Measurements from ENCODE around the gene FAM167B.

FAM167B gene

GRCh38 chr1:32246888-32247273, at the start of gene FAM167B:
Gene FAM167B, plus strand, starts transcription at chr1:32247222. Its CDS starts 200 bp downstream, at chr1:32247422.
- DNase-seq = no peak

GRCh38 chr1:32197837-32198236, 49.2 kb upstream of the FAM167B start:
- peak; percentile 13 for DNase-seq

- DNase-seq = no peak
Observed at GRCh38 chr1:32198237-32199042, 48.6 kb upstream of the FAM167B start.

- no peak for DNase-seq
Observed at GRCh38 chr1:32199043-32199716, 47.8 kb upstream of the FAM167B start.

- peak; percentile 57 for DNase-seq
Observed at GRCh38 chr1:32199717-32200072, 47.3 kb upstream of the FAM167B start.

- DNase-seq = peak; percentile 75
Observed at GRCh38 chr1:32200226-32201010, 46.6 kb upstream of the FAM167B start, which contains the start of gene CCDC28B. Gene CCDC28B, plus strand, starts transcription at chr1:32200595. Its CDS starts 1,341 bp downstream, at chr1:32201936.

GRCh38 chr1:32201011-32201855, 45.8 kb upstream of the FAM167B start:
- DNase-seq = peak; percentile 58

- DNase-seq = peak; percentile 58
Observed at GRCh38 chr1:32204943-32205361, 42.1 kb upstream of the FAM167B start.

- DNase-seq = peak; percentile 94
Observed at GRCh38 chr1:32205401-32206370, 41.3 kb upstream of the FAM167B start, which contains the start of gene IQCC. Gene IQCC, plus strand, starts transcription at chr1:32205671. Its CDS starts 11 bp downstream, at chr1:32205682.

GRCh38 chr1:32208469-32208868, 38.6 kb upstream of the FAM167B start:
- no peak for DNase-seq

- DNase-seq = peak; percentile 90
Observed at GRCh38 chr1:32208891-32209328, 38.1 kb upstream of the FAM167B start, which contains the start of gene DCDC2B. Gene DCDC2B, plus strand, starts transcription at chr1:32209089. Its CDS starts 5 bp downstream, at chr1:32209094.

- peak; percentile 67 for DNase-seq
Observed at GRCh38 chr1:32215629-32216480, 31.2 kb upstream of the FAM167B start.

- DNase-seq = no peak
Observed at GRCh38 chr1:32216566-32216965, 30.5 kb upstream of the FAM167B start.

- no peak for DNase-seq
Observed at GRCh38 chr1:32219022-32219421, 28.0 kb upstream of the FAM167B start.

- no peak for DNase-seq
Observed at GRCh38 chr1:32220746-32221580, 26.1 kb upstream of the FAM167B start.

- no peak for DNase-seq
Observed at GRCh38 chr1:32221581-32221979, 25.4 kb upstream of the FAM167B start.

- DNase-seq = peak; percentile 91
Observed at GRCh38 chr1:32221980-32222755, 24.9 kb upstream of the FAM167B start, which contains the start of the genes EIF3I and TMEM234. Gene EIF3I, plus strand, starts transcription at chr1:32222407. Its CDS starts 35 bp downstream, at chr1:32222442. Gene TMEM234, minus strand, starts transcription at chr1:32222353. Its CDS starts 31 bp downstream, at chr1:32222322.

GRCh38 chr1:32223683-32224082, 23.3 kb upstream of the FAM167B start:
- no peak for DNase-seq

Data from NCI-H69 (cell line).